NCI-H2196 treated with DMSO at 0.1 percent for 48 hours (cell line): ENCODE measurements around the gene OR2W3.

ENCODE experiments used
- DNase-seq: peaks from one replicate; lab custom pipeline; 2025; ENCODE audit not compliant: unreplicated experiment; lab: John Stamatoyannopoulos, UW

OR2W3 gene

DNA sequence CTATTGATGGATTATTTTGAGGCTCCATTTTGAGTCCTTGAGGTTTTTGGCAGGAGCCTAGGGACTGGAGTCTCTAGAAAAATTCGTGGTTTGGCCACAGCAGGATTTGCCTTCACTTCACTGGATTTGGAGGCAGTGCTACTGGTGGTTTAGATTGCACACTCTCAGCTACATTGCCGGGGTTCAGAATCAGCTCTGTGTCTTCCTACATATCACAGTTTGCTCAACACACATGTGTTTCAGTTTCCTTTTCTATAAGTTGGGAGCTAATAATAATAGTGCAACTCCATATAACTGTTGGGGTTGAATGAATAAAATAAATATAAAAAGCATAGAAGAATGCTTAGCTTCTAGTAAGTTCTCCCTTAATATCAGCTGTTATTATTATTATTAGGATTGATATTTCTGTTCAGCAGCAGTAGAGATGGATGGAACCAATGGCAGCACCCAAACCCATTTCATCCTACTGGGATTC lies at the start of gene OR2W3:
Gene OR2W3 (plus strand): TSS at position 425 of the 475 bp plus-strand sequence. CDS start 0 bp downstream, at position 425.
- DNase-seq = no peak

DNA sequence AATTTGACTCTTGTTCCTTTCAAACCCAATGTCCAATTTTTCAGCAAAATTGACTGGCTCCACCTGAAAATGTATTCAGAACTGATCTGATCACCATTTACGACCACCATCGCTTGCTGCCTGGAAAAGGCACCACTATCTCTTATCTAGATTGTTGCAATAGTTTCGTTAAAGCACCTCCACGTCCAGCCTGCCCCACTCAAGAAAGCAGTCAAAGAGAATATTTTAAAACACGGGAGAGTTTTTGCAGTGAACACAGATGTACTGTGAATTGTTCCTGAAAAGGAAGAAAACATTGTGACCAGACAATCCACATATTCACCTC lies 49.7 kb upstream of the OR2W3 start:
- DNase-seq = no peak

GRCh38 chr1:247848346-247848745 lies 47.0 kb upstream of the OR2W3 start:
- DNase-seq = no peak

GRCh38 chr1:247849616-247850015 lies 45.8 kb upstream of the OR2W3 start:
- no peak for DNase-seq

- DNase-seq = no peak
Measured at GRCh38 chr1:247854899-247855545, 40.4 kb upstream of the OR2W3 start.

DNA sequence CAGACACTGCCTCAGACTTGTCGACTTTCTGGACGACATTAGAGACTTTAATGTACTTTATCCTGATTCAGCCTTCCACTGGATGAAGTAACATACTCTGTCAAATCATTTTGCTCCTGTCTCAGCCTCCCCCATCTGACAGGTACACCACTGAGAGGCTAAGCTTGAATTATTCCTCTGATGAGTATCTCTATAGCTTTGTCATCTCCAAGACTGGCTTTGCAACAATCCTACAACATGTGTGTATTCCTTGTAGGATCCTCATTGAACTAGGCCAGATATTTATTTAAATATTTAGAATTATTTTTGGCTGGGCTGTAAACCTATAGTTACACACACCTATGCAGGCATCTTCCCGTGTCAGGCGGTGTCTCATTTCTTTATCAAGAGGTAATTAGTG lies 39.5 kb upstream of the OR2W3 start:
- no peak for DNase-seq

DNA sequence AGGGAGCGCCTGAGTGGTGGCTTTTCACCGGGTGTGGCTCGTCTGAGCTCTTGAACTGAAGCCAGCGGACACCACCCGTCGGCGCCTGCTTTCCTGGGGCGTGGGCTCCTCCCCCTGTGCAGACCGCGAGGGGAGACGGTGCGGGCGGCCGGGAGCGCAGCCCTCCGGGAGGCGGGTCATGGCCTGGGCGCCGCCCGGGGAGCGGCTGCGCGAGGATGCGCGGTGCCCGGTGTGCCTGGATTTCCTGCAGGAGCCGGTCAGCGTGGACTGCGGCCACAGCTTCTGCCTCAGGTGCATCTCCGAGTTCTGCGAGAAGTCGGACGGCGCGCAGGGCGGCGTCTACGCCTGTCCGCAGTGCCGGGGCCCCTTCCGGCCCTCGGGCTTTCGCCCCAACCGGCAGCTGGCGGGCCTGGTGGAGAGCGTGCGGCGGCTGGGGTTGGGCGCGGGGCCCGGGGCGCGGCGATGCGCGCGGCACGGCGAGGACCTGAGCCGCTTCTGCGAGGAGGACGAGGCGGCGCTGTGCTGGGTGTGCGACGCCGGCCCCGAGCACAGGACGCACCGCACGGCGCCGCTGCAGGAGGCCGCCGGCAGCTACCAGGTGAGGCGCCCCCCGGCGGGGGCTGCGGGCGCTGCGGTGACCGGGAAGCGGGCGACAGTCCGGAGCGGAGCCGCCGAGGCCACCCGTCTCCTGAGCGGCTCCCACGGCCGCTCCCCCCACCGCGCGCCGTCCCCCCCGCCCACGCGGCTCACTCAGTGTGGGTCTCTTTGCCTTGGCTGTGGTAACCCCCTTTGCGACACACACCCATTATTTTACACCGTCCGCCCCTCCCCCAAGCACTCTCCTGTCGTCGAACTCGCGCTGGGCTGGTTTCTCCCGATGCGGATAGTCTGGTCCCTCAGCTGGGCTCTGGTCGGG lies 38.1 kb upstream of the OR2W3 start, which contains the start of gene TRIM58:
Gene TRIM58 (plus strand): TSS at position 119 of the 916 bp plus-strand sequence. CDS start 60 bp downstream, at position 179.
- no peak for DNase-seq

- no peak for DNase-seq
Measured at GRCh38 chr1:247857985-247858619, 37.3 kb upstream of the OR2W3 start.

GRCh38 chr1:247862756-247863155 lies 32.6 kb upstream of the OR2W3 start:
- no peak for DNase-seq

DNA sequence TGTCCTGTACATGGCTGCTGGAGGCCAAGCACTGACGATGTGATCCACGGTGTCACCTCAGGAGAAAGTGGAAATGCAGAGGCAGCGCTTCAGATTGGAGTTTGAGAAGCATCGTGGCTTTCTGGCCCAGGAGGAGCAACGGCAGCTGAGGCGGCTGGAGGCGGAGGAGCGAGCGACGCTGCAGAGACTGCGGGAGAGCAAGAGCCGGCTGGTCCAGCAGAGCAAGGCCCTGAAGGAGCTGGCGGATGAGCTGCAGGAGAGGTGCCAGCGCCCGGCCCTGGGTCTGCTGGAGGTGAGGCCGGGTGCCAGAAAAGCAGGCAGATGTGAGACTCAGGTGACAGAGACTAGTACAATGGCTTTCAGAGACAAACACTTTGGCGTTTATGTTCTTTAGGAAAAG lies 30.7 kb upstream of the OR2W3 start:
- DNase-seq = no peak

GRCh38 chr1:247865416-247865815 lies 30.0 kb upstream of the OR2W3 start:
- no peak for DNase-seq

- DNase-seq = no peak
Measured at GRCh38 chr1:247883346-247883745, 12.0 kb upstream of the OR2W3 start.

DNA sequence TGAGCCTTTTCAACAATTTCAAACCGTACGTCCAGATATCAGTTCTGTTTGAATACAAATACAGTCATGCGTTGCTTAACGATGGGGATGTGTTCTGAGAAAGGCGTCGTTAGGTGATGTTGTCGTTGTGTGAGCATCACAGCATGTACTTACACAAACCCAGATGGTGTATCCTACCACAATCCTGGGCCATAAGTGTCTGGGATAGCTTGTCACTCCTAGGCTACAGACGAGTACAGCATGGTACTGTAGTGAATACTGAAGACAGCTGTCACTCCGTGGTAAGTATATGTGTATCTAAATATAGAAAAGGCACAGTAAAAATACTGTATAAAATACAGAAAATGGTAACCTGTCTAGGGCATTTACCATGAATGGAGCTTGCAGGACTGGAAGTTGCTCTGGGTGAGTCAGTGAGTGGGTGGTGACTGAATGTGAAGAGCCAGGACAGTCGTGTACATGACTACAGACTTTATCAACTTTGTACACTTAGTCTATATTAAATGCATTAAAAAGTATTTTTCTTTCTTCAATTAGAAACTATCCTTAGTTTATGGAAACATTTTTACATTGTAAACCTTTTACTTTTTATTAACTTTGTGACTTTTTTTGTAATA lies 10.5 kb upstream of the OR2W3 start:
- DNase-seq = no peak

GRCh38 chr1:247895976-247896375 lies 589 bp downstream of the OR2W3 start:
- DNase-seq = no peak

DNA sequence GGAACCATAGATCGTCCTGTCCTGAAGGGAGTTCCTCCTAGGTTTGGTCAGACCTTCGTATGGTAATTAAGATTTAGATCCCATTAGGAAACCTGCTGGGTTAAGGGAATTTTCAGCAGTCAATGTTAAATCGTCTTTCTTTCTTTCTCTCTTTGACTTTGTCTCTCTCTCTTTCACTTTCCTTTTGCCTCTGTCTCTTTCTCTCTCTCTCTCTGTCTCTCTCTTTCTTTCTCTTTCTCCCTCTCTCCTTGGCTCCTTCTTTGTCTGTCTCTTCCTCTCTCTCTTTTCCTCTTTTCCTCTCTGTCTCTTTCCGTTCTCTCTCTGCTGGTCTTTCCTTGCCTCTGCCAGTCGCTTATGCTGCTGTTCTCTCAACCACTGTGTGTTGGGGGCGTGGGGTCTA lies 8.7 kb downstream of the OR2W3 start:
- no peak for DNase-seq

- DNase-seq = no peak
Measured at GRCh38 chr1:247905181-247905580, 9.8 kb downstream of the OR2W3 start.

GRCh38 chr1:247905910-247906503 lies 10.6 kb downstream of the OR2W3 start:
- DNase-seq = no peak

- DNase-seq = no peak
Measured at GRCh38 chr1:247906504-247907047, 11.2 kb downstream of the OR2W3 start.

- no peak for DNase-seq
Measured at GRCh38 chr1:247908766-247909165, 13.4 kb downstream of the OR2W3 start.

GRCh38 chr1:247913786-247914185 lies 18.4 kb downstream of the OR2W3 start:
- no peak for DNase-seq
